Ovary (tissue), 9 donors: ENCODE measurements around the gene COMMD9. TPM values are rescaled to one million over a fixed set of nuclear protein-coding genes. Genes with fewer than 3 reads are reported as not detected.

Source experiments
- DNase-seq, 5 donors: peaks; one replicate each; pipeline ENCODE4 v3.0.0-alpha.2; 2019 to 2020
- H3K27ac ChIP-seq, 2 donors: fragments of 200-600 bp; one replicate each; pipeline versions ENCODE4 v1.5.1 to v1.8.0; 2019 to 2022
- H3K27me3 ChIP-seq: fragments of 200-600 bp; one replicate; pipeline ENCODE4 v1.8.0; 2022
- H3K36me3 ChIP-seq: fragments of 200-600 bp; sonication (generic); one replicate; pipeline ENCODE4 v1.5.1; 2019
- H3K4me1 ChIP-seq: one replicate; pipeline ENCODE4 v1.8.1; 2013; ENCODE audit warnings: mild to moderate bottlenecking, moderate library complexity; ENCODE audit not compliant: insufficient read depth
- H3K4me3 ChIP-seq: fragments of 200-600 bp; sonication (generic); one replicate; pipeline ENCODE4 v1.5.1; 2017
- H3K9me3 ChIP-seq, 2 donors: fragments of 200-600 bp in 1 of 2; sonication (generic) in 1 of 2; one replicate each; pipeline versions ENCODE4 v1.5.1 to v1.8.1; 2013 to 2019; ENCODE audit warnings: mild to moderate bottlenecking in 1 of 2, moderate library complexity in 1 of 2
- CTCF ChIP-seq, 3 donors: fragments of 450-650 bp in 2 of 3; fragments of 200-600 bp in 1 of 3; IDR thresholded peaks; one replicate each; pipeline versions ENCODE4 v1.5.1 to v1.8.0; 2016 to 2022; ENCODE audit warnings: antibody characterized with exemption in 3 of 3, mild to moderate bottlenecking in 1 of 3
- EP300 ChIP-seq: sonication (generic); formaldehyde crosslinking; IDR thresholded peaks from one replicate; pipeline ENCODE4 v1.6.1; 2017; ENCODE audit warnings: antibody characterized with exemption
- POLR2A ChIP-seq: fragments of 450-650 bp; IDR thresholded peaks from one replicate; pipeline ENCODE4 v1.6.1; 2017; ENCODE audit warnings: antibody characterized with exemption, mild to moderate bottlenecking, moderate library complexity
- WGBS, 3 donors: extraction: QIAGEN DNeasy Blood & Tissue Kit in 1 of 3; methylation state at CpG; one replicate each; pipeline versions ENCODE4 v1.1.5 to v1.1.7; 2013 to 2017; 5-methylcytosine and 5-hydroxymethylcytosine counted together
- intact Hi-C, 4 donors: fragments of 100-400 bp; cut with DNase I; formaldehyde crosslinking; loops; one replicate each; pipeline versions ENCODE4 v1.11.0 to v1.15.1; 2022 to 2023
- polyA plus RNA-seq, 2 donors: library from polyadenylated mRNA; stranded (reverse); fragments of 200-250 nt in 1 of 2; fragments of 350-450 nt in 1 of 2; fragmentation: Illumina TruSeq in 1 of 2; extraction: RNeasy Lipid Tissue Mini Kit (QIAGEN cat#74804) in 1 of 2; gene quantifications; one replicate each; pipeline ENCODE4 v1.2.3, GENCODE V29; 2013 to 2014
- total RNA-seq, 7 donors: library from RNA; depleted of rRNA in 2 of 7; stranded (reverse); fragments of >200 nt in 2 of 7; fragmentation: NEBNext Ultra II Directional in 3 of 7; extraction: Animal tissue kit (Norgen Biotek cat#: 25700) in 3 of 7; gene quantifications; one replicate each; pipeline versions ENCODE4 v1.1.0 to v1.2.4, GENCODE V29; 2016 to 2023
- donor health status: DM: no; HTN: no; CAD: no; lungs with moderate emphysema.
- donor health status: DM: no; HTN: no; CAD: no.
- donor health status: Bipolar disorder and iron deficiency.
- donor health status: DM: yes; HTN: yes; CAD: no.
- donor health status: DM: no; HTN: no; CAD: no.
- donor health status: DM: yes; HTN: yes; CAD: no.

Gene COMMD9
- total and polyA plus RNA-seq, 9 donors, result 18.4 to 51.5 (median 33.0) TPM

- Histone ChIP-seq H3K9me3 (peaks cover 0 to 2% of the 10 kb centered on the region in 2 donors), H3K27ac (no peak overlapping the region), H3K36me3 (no peaks in the 10 kb centered on the region), H3K27me3 (no peaks in the 10 kb centered on the region), H3K4me1 (no peaks in the 10 kb centered on the region), H3K4me3 (no peak overlapping the region)
- TF ChIP-seq POLR2A (no peak), CTCF (IDR thresholded peaks at IDR 0.05) (no peak), EP300 (no peak)
- no peak for DNase-seq
- intact Hi-C loops, result no loop called here
- 87 to 94% (median 92%) methylated on average over 4 of the region's 4 CpGs for WGBS, 3 donors
Observed at GRCh38 chr11:36261094-36261493, 28.1 kb downstream of the COMMD9 start.

GRCh38 chr11:36258730-36259360, 30.4 kb downstream of the COMMD9 start:
- Histone ChIP-seq H3K4me1 (no peaks in the 10 kb centered on the region), H3K4me3 (no peak overlapping the region), H3K27ac (no peak overlapping the region), H3K36me3 (no peaks in the 10 kb centered on the region), H3K27me3 (no peaks in the 10 kb centered on the region), H3K9me3 (peaks cover 0 to 3% of the 10 kb centered on the region in 2 donors)
- intact Hi-C loops, result loop anchor here in 3 of 4 donors (10.0 kb wide), 2 partner anchors 104 to 434 kb away; no protein-coding TSS in a partner anchor
- TF ChIP-seq EP300 (no peak), POLR2A (no peak), CTCF (IDR thresholded peaks at IDR 0.05) (no peak)
- DNase-seq, result peak; percentile 46 to 59 (median 56)
- 36 to 42% (median 37%) methylated on average over 12 of the region's 12 CpGs for WGBS, 3 donors

- intact Hi-C loops, result loop anchor here in 3 of 4 donors (10.0 kb wide), 2 partner anchors 103 to 433 kb away; no protein-coding TSS in a partner anchor
- Histone ChIP-seq H3K36me3 (no peaks in the 10 kb centered on the region), H3K9me3 (peaks cover 0 to 3% of the 10 kb centered on the region in 2 donors), H3K27ac (no peak overlapping the region), H3K27me3 (no peaks in the 10 kb centered on the region), H3K4me3 (no peak overlapping the region), H3K4me1 (no peaks in the 10 kb centered on the region)
- 39 to 66% (median 61%) methylated on average over 4 to 5 of the region's 5 CpGs for WGBS, 3 donors
- peak in 2 of 5 donors; percentile 31 to 47 for DNase-seq
- no peak for TF ChIP-seq POLR2A
- no peak for TF ChIP-seq CTCF (IDR thresholded peaks at IDR 0.05)
- no peak for TF ChIP-seq EP300
Observed at GRCh38 chr11:36257351-36257750, 31.9 kb downstream of the COMMD9 start.

- TF ChIP-seq EP300 (no peak), POLR2A (no peak), CTCF (IDR thresholded peaks at IDR 0.05) (no peak)
- Histone ChIP-seq H3K36me3 (no peaks in the 10 kb centered on the region), H3K27ac (no peak overlapping the region), H3K9me3 (peaks cover 0 to 3% of the 10 kb centered on the region in 2 donors), H3K27me3 (no peaks in the 10 kb centered on the region), H3K4me1 (no peaks in the 10 kb centered on the region), H3K4me3 (no peak overlapping the region)
- DNase-seq, result no peak
- intact Hi-C loops, result loop anchor here in 3 of 4 donors (10.0 kb wide), 2 partner anchors 100 to 430 kb away; no protein-coding TSS in a partner anchor
- 95 to 97% (median 96%) methylated on average over 1 of the region's 1 CpG for WGBS, 3 donors
Observed at GRCh38 chr11:36254713-36255112, 34.5 kb downstream of the COMMD9 start.
